ENCODE data around the gene TTC17. TPM values are rescaled to one million over a fixed set of nuclear protein-coding genes. Genes with fewer than 3 reads are reported as not detected.
"Not testable (repeated sequence)": the region's sequence is repeated elsewhere in the genome, so short reads cannot be mapped to it uniquely, and the experiment has no call there.

The TTC17 gene
- total RNA-seq, 1 donor from 2014 or later: 79.9 TPM

DNA sequence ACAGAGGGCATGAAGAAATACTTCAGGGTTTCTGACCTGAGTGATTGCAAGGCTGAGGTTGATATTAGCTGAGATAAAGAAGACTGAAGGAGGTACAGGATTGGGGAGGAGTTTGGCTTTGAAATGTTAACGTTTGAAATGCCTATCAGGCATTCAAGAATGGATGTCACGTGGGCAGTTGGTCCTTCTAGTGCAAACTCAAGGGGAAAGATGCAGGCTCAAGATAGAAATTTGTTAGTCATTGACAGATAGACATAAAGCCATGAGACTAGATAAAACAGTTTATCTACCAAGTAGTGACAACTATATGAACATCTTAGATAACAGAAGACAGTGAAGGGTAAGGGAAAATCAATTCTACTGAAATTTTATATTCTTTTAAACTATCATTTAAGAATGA lies 23.1 kb downstream of the TTC17 start:
- no peaks in the 10 kb centered on the region for H3K9me3 ChIP-seq (ENCODE audit: control insufficient read depth in 3 of 3, low read length in 3 of 3)
- no peak overlapping the region for H3K27ac ChIP-seq (ENCODE audit: low read depth, low read length)
- no peak overlapping the region for H3K9ac ChIP-seq (ENCODE audit: low read depth in 1 of 3, low read length in 3 of 3)
- no peaks in the 10 kb centered on the region for H3K27me3 ChIP-seq (ENCODE audit: control insufficient read depth in 3 of 3, insufficient read depth in 3 of 3, low read length in 3 of 3)
- no peak overlapping the region for H3K4me3 ChIP-seq (ENCODE audit: low read length in 3 of 3)
- no peaks in the 10 kb centered on the region for H3K4me1 ChIP-seq (ENCODE audit: control insufficient read depth in 3 of 3, insufficient read depth in 3 of 3, low read length in 3 of 3)
- H3K36me3 ChIP-seq (ENCODE audit: control insufficient read depth in 3 of 3, insufficient read depth in 3 of 3, low read length in 3 of 3): peaks cover 0 to 2% (median 0%) of the 10 kb centered on the region in 3 donors

DNA sequence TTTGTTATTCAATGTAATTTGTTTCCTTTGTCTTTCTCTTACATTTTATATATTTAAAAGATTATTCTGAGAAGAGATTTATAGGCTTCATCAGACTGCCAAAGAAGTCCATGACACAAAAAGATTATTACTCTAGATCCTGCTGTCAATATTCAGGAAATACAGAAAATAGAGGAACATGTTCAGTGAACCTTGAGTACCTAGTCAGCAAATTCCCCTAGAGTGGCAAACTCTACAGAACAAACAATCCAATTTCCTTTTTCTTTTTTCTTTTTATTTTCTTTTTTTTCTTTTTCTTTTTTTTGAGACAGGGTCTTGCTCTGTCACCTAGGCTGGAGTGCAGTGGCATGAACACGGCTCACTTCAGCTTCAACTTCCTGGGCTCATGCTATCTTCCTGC lies 23.9 kb downstream of the TTC17 start:
- Histone ChIP-seq H3K36me3 (ENCODE audit: control insufficient read depth in 3 of 3, insufficient read depth in 3 of 3, low read length in 3 of 3) (peaks cover 0 to 2% (median 2%) of the 10 kb centered on the region in 3 donors), H3K27me3 (ENCODE audit: control insufficient read depth in 3 of 3, insufficient read depth in 3 of 3, low read length in 3 of 3) (no peaks in the 10 kb centered on the region), H3K4me1 (ENCODE audit: control insufficient read depth in 3 of 3, insufficient read depth in 3 of 3, low read length in 3 of 3) (no peaks in the 10 kb centered on the region), H3K27ac (ENCODE audit: low read depth, low read length) (no peak overlapping the region), H3K9ac (ENCODE audit: low read depth in 1 of 3, low read length in 3 of 3) (no peak overlapping the region), H3K4me3 (ENCODE audit: low read length in 3 of 3) (no peak overlapping the region), H3K9me3 (ENCODE audit: control insufficient read depth in 3 of 3, low read length in 3 of 3) (no peaks in the 10 kb centered on the region)

DNA sequence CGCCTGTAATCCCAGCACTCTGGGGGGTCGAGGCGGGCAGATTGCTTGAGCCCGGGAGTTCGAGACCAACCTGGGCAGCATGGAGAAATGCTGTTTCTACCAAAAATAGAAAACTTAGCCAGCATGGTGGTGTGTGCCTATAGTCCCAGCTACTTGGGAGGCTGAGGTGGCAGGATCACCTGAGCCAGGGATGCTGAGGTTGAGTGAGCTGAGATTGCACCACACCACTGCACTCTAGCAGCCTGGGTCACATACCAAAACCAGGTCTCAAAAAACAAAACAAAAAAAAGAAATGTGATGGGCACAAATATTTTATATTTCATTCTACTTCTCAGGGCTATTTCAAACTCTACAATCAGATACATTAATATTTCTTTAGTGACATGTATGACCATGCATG lies 25.7 kb downstream of the TTC17 start:
- Histone ChIP-seq H3K9ac (ENCODE audit: low read depth in 1 of 3, low read length in 3 of 3) (no peak overlapping the region), H3K4me1 (ENCODE audit: control insufficient read depth in 3 of 3, insufficient read depth in 3 of 3, low read length in 3 of 3) (no peaks in the 10 kb centered on the region), H3K27ac (ENCODE audit: low read depth, low read length) (no peak overlapping the region), H3K4me3 (ENCODE audit: low read length in 3 of 3) (no peak overlapping the region), H3K9me3 (ENCODE audit: control insufficient read depth in 3 of 3, low read length in 3 of 3) (no peaks in the 10 kb centered on the region), H3K36me3 (ENCODE audit: control insufficient read depth in 3 of 3, insufficient read depth in 3 of 3, low read length in 3 of 3) (peaks cover 0 to 6% (median 2%) of the 10 kb centered on the region in 3 donors), H3K27me3 (ENCODE audit: control insufficient read depth in 3 of 3, insufficient read depth in 3 of 3, low read length in 3 of 3) (no peaks in the 10 kb centered on the region)

DNA sequence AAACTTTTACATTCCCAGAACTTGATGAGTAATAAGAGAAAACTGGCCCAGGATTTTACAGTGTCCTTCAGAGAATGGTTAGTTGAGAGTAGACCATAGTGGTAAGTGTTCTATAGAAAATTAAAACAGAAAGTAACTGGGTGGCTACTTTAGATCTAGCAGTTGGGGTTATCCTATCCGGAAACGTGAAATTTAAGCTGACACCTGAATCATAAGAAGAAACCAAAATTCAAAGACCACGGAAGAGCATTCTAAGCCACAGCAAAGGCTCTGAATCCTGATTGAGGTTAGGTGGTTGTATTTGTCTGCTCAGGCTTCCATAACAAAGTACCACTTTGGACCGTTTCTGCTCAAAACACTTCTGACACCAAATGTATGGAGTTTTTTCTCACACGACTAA lies 34.0 kb downstream of the TTC17 start:
- Histone ChIP-seq H3K9ac (ENCODE audit: low read depth in 1 of 3, low read length in 3 of 3) (no peak overlapping the region), H3K27ac (ENCODE audit: low read depth, low read length) (no peak overlapping the region), H3K36me3 (ENCODE audit: control insufficient read depth in 3 of 3, insufficient read depth in 3 of 3, low read length in 3 of 3) (peaks cover 20 to 51% (median 41%) of the 10 kb centered on the region in 3 donors), H3K4me1 (ENCODE audit: control insufficient read depth in 3 of 3, insufficient read depth in 3 of 3, low read length in 3 of 3) (no peaks in the 10 kb centered on the region), H3K27me3 (ENCODE audit: control insufficient read depth in 3 of 3, insufficient read depth in 3 of 3, low read length in 3 of 3) (no peaks in the 10 kb centered on the region), H3K4me3 (ENCODE audit: low read length in 3 of 3) (no peak overlapping the region), H3K9me3 (ENCODE audit: control insufficient read depth in 3 of 3, low read length in 3 of 3) (no peaks in the 10 kb centered on the region)

DNA sequence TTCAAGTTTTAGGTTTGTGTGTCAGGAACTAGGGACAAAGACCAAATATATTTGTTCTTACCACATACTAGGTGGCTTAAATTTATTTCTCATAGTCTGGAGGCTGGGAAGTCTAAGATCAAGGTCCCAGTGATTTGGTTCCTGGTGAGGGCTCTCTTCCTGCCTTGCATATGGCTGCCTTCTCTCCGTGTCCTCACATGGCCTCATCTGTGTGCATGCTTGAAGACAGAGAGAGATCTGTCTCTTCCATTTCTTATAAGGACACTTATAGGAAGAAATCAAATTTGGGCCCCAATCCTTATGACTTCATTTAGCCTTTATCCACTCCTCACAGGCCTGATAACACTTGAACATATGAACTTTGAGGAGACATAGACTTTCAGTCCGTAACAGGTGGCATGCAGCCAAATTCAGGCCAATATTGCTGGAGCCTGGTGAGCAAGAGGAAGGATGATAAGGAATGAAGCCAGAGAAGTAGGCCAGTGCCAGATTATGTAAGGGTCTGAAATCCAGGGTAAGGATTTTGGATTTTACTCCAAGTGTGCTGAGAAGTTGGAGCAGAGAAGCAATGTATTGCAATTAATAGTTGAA lies 35.1 kb downstream of the TTC17 start:
- H3K36me3 ChIP-seq (ENCODE audit: control insufficient read depth in 3 of 3, insufficient read depth in 3 of 3, low read length in 3 of 3): peaks cover 26 to 62% (median 48%) of the 10 kb centered on the region in 3 donors
- H3K9me3 ChIP-seq (ENCODE audit: control insufficient read depth in 3 of 3, low read length in 3 of 3): no peaks in the 10 kb centered on the region
- H3K27me3 ChIP-seq (ENCODE audit: control insufficient read depth in 3 of 3, insufficient read depth in 3 of 3, low read length in 3 of 3): no peaks in the 10 kb centered on the region
- H3K9ac ChIP-seq (ENCODE audit: low read depth in 1 of 3, low read length in 3 of 3): no peak overlapping the region
- no peaks in the 10 kb centered on the region for H3K4me1 ChIP-seq (ENCODE audit: control insufficient read depth in 3 of 3, insufficient read depth in 3 of 3, low read length in 3 of 3)
- no peak overlapping the region for H3K4me3 ChIP-seq (ENCODE audit: low read length in 3 of 3)
- H3K27ac ChIP-seq (ENCODE audit: low read depth, low read length): no peak overlapping the region

GRCh38 chr11:43396617-43397016 lies 37.9 kb downstream of the TTC17 start:
- H3K36me3 ChIP-seq (ENCODE audit: control insufficient read depth in 3 of 3, insufficient read depth in 3 of 3, low read length in 3 of 3): peaks cover 38 to 64% (median 54%) of the 10 kb centered on the region in 3 donors

GRCh38 chr11:43397251-43397650 lies 38.5 kb downstream of the TTC17 start:
- H3K4me1 ChIP-seq (ENCODE audit: control insufficient read depth in 3 of 3, insufficient read depth in 3 of 3, low read length in 3 of 3): no peaks in the 10 kb centered on the region
- H3K27ac ChIP-seq (ENCODE audit: low read depth, low read length): no peak overlapping the region
- H3K9me3 ChIP-seq (ENCODE audit: control insufficient read depth in 3 of 3, low read length in 3 of 3): no peaks in the 10 kb centered on the region
- peaks cover 38 to 62% (median 52%) of the 10 kb centered on the region in 3 donors for H3K36me3 ChIP-seq (ENCODE audit: control insufficient read depth in 3 of 3, insufficient read depth in 3 of 3, low read length in 3 of 3)
- no peak overlapping the region for H3K4me3 ChIP-seq (ENCODE audit: low read length in 3 of 3)
- H3K27me3 ChIP-seq (ENCODE audit: control insufficient read depth in 3 of 3, insufficient read depth in 3 of 3, low read length in 3 of 3): no peaks in the 10 kb centered on the region
- no peak overlapping the region for H3K9ac ChIP-seq (ENCODE audit: low read depth in 1 of 3, low read length in 3 of 3)

More at GRCh38 chr11:43396617-43397016, 37.9 kb downstream of the TTC17 start:
- H3K9me3 ChIP-seq (ENCODE audit: control insufficient read depth in 3 of 3, low read length in 3 of 3): no peaks in the 10 kb centered on the region
- H3K4me3 ChIP-seq (ENCODE audit: low read length in 3 of 3): no peak overlapping the region
- H3K4me1 ChIP-seq (ENCODE audit: control insufficient read depth in 3 of 3, insufficient read depth in 3 of 3, low read length in 3 of 3): no peaks in the 10 kb centered on the region
- no peaks in the 10 kb centered on the region for H3K27me3 ChIP-seq (ENCODE audit: control insufficient read depth in 3 of 3, insufficient read depth in 3 of 3, low read length in 3 of 3)
- no peak overlapping the region for H3K9ac ChIP-seq (ENCODE audit: low read depth in 1 of 3, low read length in 3 of 3)
- H3K27ac ChIP-seq (ENCODE audit: low read depth, low read length): no peak overlapping the region

DNA sequence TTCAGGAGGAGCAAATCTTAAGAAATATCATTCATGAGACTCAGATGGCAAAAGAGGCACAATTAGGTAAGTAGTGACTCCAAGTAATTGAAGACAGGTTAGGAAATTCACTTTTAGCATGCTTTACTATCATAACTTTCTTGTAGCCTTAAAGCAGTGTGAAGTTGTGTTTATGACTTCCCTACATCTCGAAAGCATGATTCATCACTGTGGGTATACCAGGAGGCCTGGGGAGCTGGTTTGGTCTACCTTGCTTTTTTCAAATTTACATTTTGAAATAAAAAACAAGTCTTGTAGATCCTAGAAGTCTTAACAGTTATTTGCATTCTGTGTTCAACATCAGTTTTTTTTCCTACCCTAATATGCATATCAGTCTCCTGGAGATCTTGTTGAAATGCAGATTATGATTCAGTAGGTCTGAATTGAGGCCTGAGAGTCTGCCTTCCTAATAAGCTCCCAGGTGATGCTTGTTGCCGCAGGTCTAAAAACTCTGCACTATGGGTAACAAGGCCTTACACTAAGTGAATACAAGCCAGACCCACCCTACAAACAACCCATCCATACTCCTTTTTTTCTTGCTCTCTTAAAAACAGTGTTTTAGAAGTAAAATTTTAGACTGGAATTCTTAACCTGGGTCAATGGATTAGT lies 41.4 kb downstream of the TTC17 start:
- Histone ChIP-seq H3K36me3 (ENCODE audit: control insufficient read depth in 3 of 3, insufficient read depth in 3 of 3, low read length in 3 of 3) (peaks cover 29 to 63% (median 57%) of the 10 kb centered on the region in 3 donors), H3K4me3 (ENCODE audit: low read length in 3 of 3) (no peak overlapping the region), H3K27ac (ENCODE audit: low read depth, low read length) (no peak overlapping the region), H3K4me1 (ENCODE audit: control insufficient read depth in 3 of 3, insufficient read depth in 3 of 3, low read length in 3 of 3) (no peaks in the 10 kb centered on the region), H3K9me3 (ENCODE audit: control insufficient read depth in 3 of 3, low read length in 3 of 3) (no peaks in the 10 kb centered on the region), H3K9ac (ENCODE audit: low read depth in 1 of 3, low read length in 3 of 3) (no peak overlapping the region), H3K27me3 (ENCODE audit: control insufficient read depth in 3 of 3, insufficient read depth in 3 of 3, low read length in 3 of 3) (no peaks in the 10 kb centered on the region)

- H3K4me3 ChIP-seq (ENCODE audit: low read length in 3 of 3): no peak overlapping the region
- H3K9me3 ChIP-seq (ENCODE audit: control insufficient read depth in 3 of 3, low read length in 3 of 3): no peaks in the 10 kb centered on the region
- H3K36me3 ChIP-seq (ENCODE audit: control insufficient read depth in 3 of 3, insufficient read depth in 3 of 3, low read length in 3 of 3): peaks cover 30 to 68% (median 66%) of the 10 kb centered on the region in 3 donors
- no peaks in the 10 kb centered on the region for H3K4me1 ChIP-seq (ENCODE audit: control insufficient read depth in 3 of 3, insufficient read depth in 3 of 3, low read length in 3 of 3)
- no peak overlapping the region for H3K9ac ChIP-seq (ENCODE audit: low read depth in 1 of 3, low read length in 3 of 3)
- no peak overlapping the region for H3K27ac ChIP-seq (ENCODE audit: low read depth, low read length)
- no peaks in the 10 kb centered on the region for H3K27me3 ChIP-seq (ENCODE audit: control insufficient read depth in 3 of 3, insufficient read depth in 3 of 3, low read length in 3 of 3)
Observed at GRCh38 chr11:43401252-43401651, 42.5 kb downstream of the TTC17 start.

- H3K27ac ChIP-seq (ENCODE audit: low read depth, low read length); H3K9me3 ChIP-seq (ENCODE audit: control insufficient read depth in 3 of 3, low read length in 3 of 3); H3K9ac ChIP-seq (ENCODE audit: low read depth in 1 of 3, low read length in 3 of 3); H3K27me3 ChIP-seq (ENCODE audit: control insufficient read depth in 3 of 3, insufficient read depth in 3 of 3, low read length in 3 of 3); H3K4me1 ChIP-seq (ENCODE audit: control insufficient read depth in 3 of 3, insufficient read depth in 3 of 3, low read length in 3 of 3); H3K4me3 ChIP-seq (ENCODE audit: low read length in 3 of 3): not testable (repeated sequence)
- peaks cover 31 to 70% (median 64%) of the 10 kb centered on the region in 3 donors for H3K36me3 ChIP-seq (ENCODE audit: control insufficient read depth in 3 of 3, insufficient read depth in 3 of 3, low read length in 3 of 3)
Observed at GRCh38 chr11:43401811-43402210, 43.1 kb downstream of the TTC17 start.

Data from skeletal muscle tissue (tissue), 4 donors.